PC-3 (cell line): ENCODE measurements around the gene UBASH3A. TPM values are rescaled to one million over a fixed set of nuclear protein-coding genes. Genes with fewer than 3 reads are reported as not detected.

Experiments
- ATAC-seq: fragments of 200-7000 bp; cut with Tn5 transposase; 2 replicates; pipeline ENCODE4 v1.9.1; 2020; ENCODE audit warnings: mild to moderate bottlenecking, moderate library complexity
- BruUV-seq: library from RNA; stranded (reverse); fragments of 400-500 nt; replicated peaks from 2 replicates; lab custom pipeline; 2021; lab: Mats Ljungman, UMichigan
- CTCF ChIA-PET: fragments of 300-600 bp; sonication (Branson Sonifier 250); formaldehyde crosslinking; loops from one replicate; lab custom pipeline; 2022; ENCODE audit warnings: antibody characterized with exemption; lab: Charles Lee
- POLR2A ChIA-PET: fragments of 300-600 bp; sonication (Branson Sonifier 250); formaldehyde crosslinking; loops from one replicate; lab custom pipeline; 2022; ENCODE audit warnings: antibody characterized with exemption; ENCODE audit not compliant: unreplicated experiment; lab: Charles Lee
- DNase-seq: peaks from one replicate; pipeline ENCODE4 v3.0.0-alpha.2; 2015
- H2AFZ ChIP-seq: fragments of 300-600 bp; sonication (generic); 2 replicates; pipeline ENCODE4 v1.6.0; 2016; ENCODE audit warnings: antibody characterized with exemption, low read length
- H3F3A ChIP-seq: fragments of 300-600 bp; sonication (generic); one replicate; pipeline ENCODE4 v1.6.0; 2017; ENCODE audit warnings: antibody characterized with exemption, low read length, control low read depth, mild to moderate bottlenecking; ENCODE audit not compliant: unreplicated experiment
- H3K27ac ChIP-seq: fragments of 300-600 bp; sonication (generic); 2 replicates; pipeline ENCODE4 v1.5.1; 2016; ENCODE audit warnings: mild to moderate bottlenecking, low read length
- H3K27me3 ChIP-seq: fragments of 300-600 bp; sonication (generic); 2 replicates; pipeline ENCODE4 v1.6.1; 2016; ENCODE audit warnings: low read length, mixed read lengths
- H3K36me3 ChIP-seq: fragments of 300-600 bp; sonication (generic); 2 replicates; pipeline ENCODE4 v1.6.1; 2016; ENCODE audit warnings: low read depth, mixed run types, low read length, mixed read lengths
- H3K4me1 ChIP-seq: fragments of 300-600 bp; sonication (generic); 2 replicates; pipeline ENCODE4 v1.5.1; 2016; ENCODE audit warnings: low read length; ENCODE audit not compliant: insufficient read depth
- H3K4me2 ChIP-seq: fragments of 300-600 bp; sonication (generic); 2 replicates; pipeline ENCODE4 v1.6.0; 2016; ENCODE audit warnings: low read length
- H3K4me3 ChIP-seq: fragments of 300-600 bp; sonication (generic); 2 replicates; pipeline ENCODE4 v1.5.1; 2016; ENCODE audit warnings: mild to moderate bottlenecking, low read length, mixed read lengths
- H3K79me2 ChIP-seq: fragments of 300-600 bp; sonication (generic); 2 replicates; pipeline ENCODE4 v1.6.1; 2017; ENCODE audit warnings: low read length, mixed read lengths
- H3K9ac ChIP-seq: fragments of 300-600 bp; sonication (generic); 2 replicates; pipeline ENCODE4 v1.6.0; 2016; ENCODE audit warnings: mild to moderate bottlenecking, low read length
- H3K9me2 ChIP-seq: fragments of 300-600 bp; sonication (generic); replicated peaks from 2 replicates; pipeline ENCODE4 v1.6.1; 2016; ENCODE audit warnings: mixed run types, low read length, mixed read lengths
- H3K9me3 ChIP-seq: fragments of 300-600 bp; sonication (generic); 2 replicates; pipeline ENCODE4 v1.6.1; 2016; ENCODE audit warnings: low read length, mixed read lengths
- H4K20me1 ChIP-seq: fragments of 300-600 bp; sonication (generic); 2 replicates; pipeline ENCODE4 v1.6.1; 2016; ENCODE audit warnings: low read length, mixed read lengths
- CTCF ChIP-seq: fragments of 300-600 bp; sonication (generic); conservative IDR thresholded peaks from 2 replicates; pipeline ENCODE4 v1.5.1; 2017; ENCODE audit warnings: antibody characterized with exemption, low read depth, mild to moderate bottlenecking, low read length
- EZH2 ChIP-seq: fragments of 300-600 bp; sonication (generic); IDR thresholded peaks from one replicate; pipeline ENCODE4 v1.6.1; 2017; ENCODE audit warnings: antibody characterized with exemption, mild to moderate bottlenecking, low read length; ENCODE audit not compliant: unreplicated experiment
- EZH2phosphoT487 ChIP-seq: fragments of 300-600 bp; sonication (generic); IDR thresholded peaks from 2 replicates; pipeline ENCODE4 v1.6.1; 2018; ENCODE audit warnings: mild to moderate bottlenecking, antibody characterized with exemption, low read length, borderline replicate concordance
- intact Hi-C: fragments of 100-400 bp; cut with micrococcal nuclease; formaldehyde crosslinking; loops from 2 replicates; pipeline ENCODE4 v1.9.0; 2023
- total RNA-seq: library from RNA; depleted of rRNA; stranded (reverse); fragments of >200 nt; gene quantifications from 2 replicates; pipeline ENCODE4 v1.2.3, GENCODE V29; 2014

UBASH3A gene
- total RNA-seq, 1 experiment from 2014 or later, result 1.0 TPM

- Histone ChIP-seq H3K27me3 (0 out of 2 replicates have a peak, but pooled peaks cover 7% of the 10 kb centered on the region), H3K79me2 (no peaks in the 10 kb centered on the region), H3K9me3 (no peaks in the 10 kb centered on the region), H3K4me2 (no peak overlapping the region), H3K27ac (no peak overlapping the region), H3K4me1 (no peaks in the 10 kb centered on the region), H3K9ac (no peak overlapping the region), H3K9me2 (no peaks in the 10 kb centered on the region), H3F3A (no peaks in the 10 kb centered on the region), H3K4me3 (no peak overlapping the region), H4K20me1 (no peaks in the 10 kb centered on the region), H2AFZ (no peak overlapping the region), H3K36me3 (no peaks in the 10 kb centered on the region)
- CTCF ChIA-PET, result no interaction called here
- ATAC-seq (no peak), DNase-seq (no peak)
- BruUV-seq, result no TSS peak
- POLR2A ChIA-PET, result no interaction called here
- TF ChIP-seq EZH2phosphoT487 (no peak), EZH2 (no peak), CTCF (no peak)
- intact Hi-C loops, result no loop called here
Observed at GRCh38 chr21:42434884-42435283, 31.2 kb downstream of the UBASH3A start.

DNA sequence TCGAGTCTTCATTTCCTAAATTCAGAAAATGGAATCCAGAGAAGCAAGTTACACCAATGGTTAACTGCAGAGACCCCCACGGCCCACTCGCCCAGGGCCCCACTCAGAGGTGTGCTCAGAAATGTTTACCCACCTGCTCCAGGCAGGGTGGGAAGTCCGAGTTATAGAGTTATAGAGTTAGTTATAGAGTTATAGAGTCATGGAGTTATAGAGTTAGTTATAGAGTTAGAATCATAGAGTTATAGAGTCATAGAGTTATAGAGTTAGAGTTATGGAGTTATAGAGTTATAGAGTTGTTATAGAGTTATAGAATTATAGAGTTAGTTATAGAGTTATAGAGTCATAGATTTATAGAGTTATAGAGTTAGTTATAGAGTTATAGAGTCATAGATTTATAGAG is 31.7 kb downstream of the UBASH3A start:
- no peaks in the 10 kb centered on the region for H3K36me3 ChIP-seq

More for the DNA sequence above, 31.7 kb downstream of the UBASH3A start:
- Histone ChIP-seq H3K4me2 (no peak overlapping the region), H3K9me2 (no peaks in the 10 kb centered on the region), H3K27ac (no peak overlapping the region), H3K9ac (no peak overlapping the region), H3F3A (no peaks in the 10 kb centered on the region), H3K27me3 (0 out of 2 replicates have a peak, but pooled peaks cover 7% of the 10 kb centered on the region), H3K9me3 (no peaks in the 10 kb centered on the region), H3K4me1 (no peaks in the 10 kb centered on the region), H3K79me2 (no peaks in the 10 kb centered on the region), H2AFZ (no peak overlapping the region), H3K4me3 (no peak overlapping the region), H4K20me1 (no peaks in the 10 kb centered on the region)
- CTCF ChIA-PET, result no interaction called here
- TF ChIP-seq EZH2phosphoT487, result no peak
- TF ChIP-seq CTCF, result no peak
- no peak for TF ChIP-seq EZH2
- intact Hi-C loops, result no loop called here
- no TSS peak for BruUV-seq
- no peak for DNase-seq
- ATAC-seq, result no peak
- POLR2A ChIA-PET, result no interaction called here
